DOHH2 (cell line): ENCODE data around the gene PTH.

Experiments
- EZH2phosphoT487 ChIP-seq: fragments of 200-600 bp; sonication (generic); IDR thresholded peaks from 2 replicates; pipeline ENCODE4 v1.6.1; 2017; ENCODE audit warnings: borderline replicate concordance, mild to moderate bottlenecking, antibody characterized with exemption, low read length, moderate library complexity, mixed read lengths
- TF ChIP-seq, protein P1 (sequence below): fragments of 200-600 bp; sonication (generic); IDR thresholded peaks from one replicate; pipeline ENCODE4 v1.5.1; 2014; ENCODE audit warnings: antibody characterized with exemption, mild to moderate bottlenecking, low read depth, low read length; ENCODE audit not compliant: poor library complexity, severe bottlenecking

GRCh38 chr11:13495929-13496328, at the start of gene PTH:
- TF ChIP-seq, protein P1, sequence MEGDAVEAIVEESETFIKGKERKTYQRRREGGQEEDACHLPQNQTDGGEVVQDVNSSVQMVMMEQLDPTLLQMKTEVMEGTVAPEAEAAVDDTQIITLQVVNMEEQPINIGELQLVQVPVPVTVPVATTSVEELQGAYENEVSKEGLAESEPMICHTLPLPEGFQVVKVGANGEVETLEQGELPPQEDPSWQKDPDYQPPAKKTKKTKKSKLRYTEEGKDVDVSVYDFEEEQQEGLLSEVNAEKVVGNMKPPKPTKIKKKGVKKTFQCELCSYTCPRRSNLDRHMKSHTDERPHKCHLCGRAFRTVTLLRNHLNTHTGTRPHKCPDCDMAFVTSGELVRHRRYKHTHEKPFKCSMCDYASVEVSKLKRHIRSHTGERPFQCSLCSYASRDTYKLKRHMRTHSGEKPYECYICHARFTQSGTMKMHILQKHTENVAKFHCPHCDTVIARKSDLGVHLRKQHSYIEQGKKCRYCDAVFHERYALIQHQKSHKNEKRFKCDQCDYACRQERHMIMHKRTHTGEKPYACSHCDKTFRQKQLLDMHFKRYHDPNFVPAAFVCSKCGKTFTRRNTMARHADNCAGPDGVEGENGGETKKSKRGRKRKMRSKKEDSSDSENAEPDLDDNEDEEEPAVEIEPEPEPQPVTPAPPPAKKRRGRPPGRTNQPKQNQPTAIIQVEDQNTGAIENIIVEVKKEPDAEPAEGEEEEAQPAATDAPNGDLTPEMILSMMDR = no peak
- TF ChIP-seq EZH2phosphoT487 = no peak
